Caco-2 (cell line): Measurements from ENCODE around the gene HHLA2. TPM values are rescaled to one million over a fixed set of nuclear protein-coding genes. Genes with fewer than 3 reads are reported as not detected.
"Not testable (repeated sequence)": the region's sequence is repeated elsewhere in the genome, so short reads cannot be mapped to it uniquely, and the experiment has no call there.

Source experiments
- BruUV-seq: library from RNA; stranded (reverse); fragments of 400-500 nt; replicated peaks from 2 replicates; lab custom pipeline; 2021; lab: Mats Ljungman, UMichigan
- CTCF ChIA-PET: fragments of 300-600 bp; sonication (Branson Sonifier 250); formaldehyde crosslinking; loops from one replicate; lab custom pipeline; 2022; ENCODE audit warnings: antibody characterized with exemption; lab: Charles Lee
- POLR2A ChIA-PET: fragments of 300-600 bp; sonication (Branson Sonifier 250); formaldehyde crosslinking; loops from one replicate; lab custom pipeline; 2022; ENCODE audit warnings: antibody characterized with exemption; lab: Charles Lee
- DNase-seq, 2 experiments: peaks; one replicate each; pipeline versions ENCODE4 v3.0.0 to v3.0.0-alpha.2; 2020 to 2022
- H3K27me3 ChIP-seq: replicated peaks from 2 replicates; pipeline ENCODE4 v1.6.0; 2011; ENCODE audit warnings: low read length; ENCODE audit not compliant: control insufficient read depth, insufficient read depth
- H3K36me3 ChIP-seq: 2 replicates; pipeline ENCODE4 v1.5.1; 2011; ENCODE audit warnings: low read length; ENCODE audit not compliant: control insufficient read depth, insufficient read depth
- H3K4me1 ChIP-seq: fragments of 250-450 bp; sonication (Bioruptor Pico); 2 replicates; pipeline ENCODE4 v1.5.1; 2020; ENCODE audit warnings: mild to moderate bottlenecking
- H3K4me3 ChIP-seq: 2 replicates; pipeline ENCODE4 v1.5.1; 2011; ENCODE audit warnings: low read depth, mild to moderate bottlenecking, control low read depth, low read length
- H3K9me3 ChIP-seq: fragments of 250-450 bp; sonication (Bioruptor Pico); 2 replicates; pipeline ENCODE4 v1.5.1; 2020; ENCODE audit warnings: mild to moderate bottlenecking, moderate library complexity
- H3K27ac Mint-ChIP-seq: one replicate; pipeline ENCODE4 v1.8.0; 2022; ENCODE audit warnings: mixed read lengths; ENCODE audit not compliant: unreplicated experiment
- H3K27me3 Mint-ChIP-seq: one replicate; pipeline ENCODE4 v1.8.0; 2022; ENCODE audit warnings: mixed read lengths; ENCODE audit not compliant: insufficient read depth, unreplicated experiment
- H3K36me3 Mint-ChIP-seq: one replicate; pipeline ENCODE4 v1.8.0; 2022; ENCODE audit warnings: mild to moderate bottlenecking, mixed read lengths; ENCODE audit not compliant: insufficient read depth, unreplicated experiment
- H3K4me1 Mint-ChIP-seq: one replicate; pipeline ENCODE4 v1.8.0; 2022; ENCODE audit warnings: low read depth, mixed read lengths; ENCODE audit not compliant: unreplicated experiment
- H3K4me3 Mint-ChIP-seq: one replicate; pipeline ENCODE4 v1.8.0; 2022; ENCODE audit warnings: mild to moderate bottlenecking, moderate library complexity, mixed read lengths; ENCODE audit not compliant: unreplicated experiment
- H3K9me3 Mint-ChIP-seq: one replicate; pipeline ENCODE4 v1.8.0; 2022; ENCODE audit warnings: mixed read lengths; ENCODE audit not compliant: unreplicated experiment
- CTCF ChIP-seq, 2 experiments: fragments of 200-600 bp in 1 of 2; IDR thresholded peaks; 1 replicate in 1 of 2; 2 replicates in 1 of 2; pipeline versions ENCODE4 v1.5.1 to v1.8.0; 2011 to 2022; ENCODE audit warnings: antibody characterized with exemption in 1 of 2, control low read depth in 1 of 2, inconsistent platforms in 1 of 2, low read depth in 1 of 2, low read length in 1 of 2, mild to moderate bottlenecking in 1 of 2, moderate library complexity in 1 of 2; ENCODE audit not compliant: insufficient read depth in 1 of 2, severe bottlenecking in 1 of 2, unreplicated experiment in 1 of 2
- intact Hi-C: fragments of 100-400 bp; cut with micrococcal nuclease; formaldehyde crosslinking; loops from one replicate; pipeline ENCODE4 v1.10.0; 2022; ENCODE audit not compliant: unreplicated experiment
- total RNA-seq: library from RNA; stranded (reverse); gene quantifications from 2 replicates; pipeline ENCODE4 v1.2.3, GENCODE V29; 2022

The HHLA2 gene
- total RNA-seq, 1 experiment from 2014 or later, result 0.50 TPM

DNA sequence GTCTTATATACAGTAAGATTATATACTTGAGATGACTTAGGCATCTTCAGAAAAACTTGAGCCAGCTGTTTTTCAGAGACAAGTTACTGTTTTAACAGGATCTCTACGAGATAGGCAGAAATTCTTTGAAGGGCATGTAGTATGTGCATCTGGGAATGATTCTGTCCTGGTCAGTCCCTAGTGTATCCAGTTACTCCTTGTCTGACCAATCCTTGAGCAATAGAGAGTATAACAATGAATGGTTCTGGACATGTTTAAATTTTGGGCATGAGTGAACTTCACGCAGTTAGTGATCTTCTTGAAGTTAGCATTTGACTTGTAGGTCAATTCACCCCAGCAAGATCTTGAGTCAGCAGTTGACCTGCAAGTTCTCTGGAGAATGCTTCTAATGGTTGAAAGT lies 24.7 kb upstream of the HHLA2 start:
- Mint-ChIP-seq H3K4me3 (no peak overlapping the region), H3K9me3 (peaks cover 23% of the 10 kb centered on the region), H3K27ac (no peak overlapping the region), H3K4me1 (peaks cover 7% of the 10 kb centered on the region), H3K36me3 (no peaks in the 10 kb centered on the region), H3K27me3 (no peaks in the 10 kb centered on the region)
- no peak for TF ChIP-seq CTCF (IDR thresholded peaks at IDR 0.05; ENCODE audit: insufficient read depth in 1 of 2, low read depth in 1 of 2, low read length in 1 of 2, severe bottlenecking in 1 of 2, unreplicated experiment in 1 of 2)
- Histone ChIP-seq H3K27me3 (no peaks in the 10 kb centered on the region), H3K4me3 (no peak overlapping the region), H3K36me3 (no peaks in the 10 kb centered on the region), H3K4me1 (no peaks in the 10 kb centered on the region), H3K9me3 (no peaks in the 10 kb centered on the region)
- POLR2A ChIA-PET, result no interaction called here
- CTCF ChIA-PET, result no interaction called here
- intact Hi-C loops, result no loop called here
- no TSS peak for BruUV-seq
- no peak for DNase-seq

DNA sequence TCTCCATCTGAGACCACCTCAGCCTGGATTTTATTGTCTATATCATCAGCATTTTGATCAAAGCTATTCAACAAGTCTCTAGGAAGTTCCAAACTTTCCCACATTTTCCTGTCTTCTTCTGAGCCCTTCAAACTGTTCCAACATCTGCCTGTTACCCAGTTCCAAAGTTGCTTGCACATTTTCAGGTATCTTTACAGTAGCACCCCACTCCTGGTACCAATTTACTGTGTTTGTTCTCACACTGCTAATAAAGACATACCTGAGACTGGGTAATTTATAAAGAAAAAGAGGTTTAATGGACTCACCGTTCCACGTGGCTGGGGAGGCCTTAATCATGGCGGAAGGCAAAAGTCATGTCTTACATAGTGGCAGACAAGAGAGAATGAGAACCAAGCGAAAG lies 17.3 kb upstream of the HHLA2 start:
- H3K27me3 ChIP-seq, H3K4me3 Mint-ChIP-seq, H3K4me1 ChIP-seq, H3K36me3 Mint-ChIP-seq, H3K27ac Mint-ChIP-seq, POLR2A ChIA-PET, DNase-seq, H3K27me3 Mint-ChIP-seq, H3K4me3 ChIP-seq, CTCF ChIA-PET, intact Hi-C loops, H3K36me3 ChIP-seq, BruUV-seq: not testable (repeated sequence)
- Mint-ChIP-seq H3K4me1 (peaks cover 12% of the 10 kb centered on the region), H3K9me3 (peaks cover 17% of the 10 kb centered on the region)
- peaks cover 10% of the 10 kb centered on the region; the same call in 1 of the 2 replicates for H3K9me3 ChIP-seq

GRCh38 chr3:108280476-108280875 lies 15.9 kb upstream of the HHLA2 start:
- ChIA-PET POLR2A (no interaction called here), CTCF (no interaction called here)
- Mint-ChIP-seq H3K9me3 (peaks cover 17% of the 10 kb centered on the region), H3K4me3 (no peak overlapping the region), H3K27ac (no peak overlapping the region), H3K27me3 (no peaks in the 10 kb centered on the region), H3K36me3 (no peaks in the 10 kb centered on the region), H3K4me1 (peaks cover 12% of the 10 kb centered on the region)
- Histone ChIP-seq H3K36me3 (no peaks in the 10 kb centered on the region), H3K4me3 (no peak overlapping the region), H3K4me1 (0 out of 2 replicates have a peak, but pooled peaks cover 6% of the 10 kb centered on the region), H3K27me3 (no peaks in the 10 kb centered on the region), H3K9me3 (peaks cover 10% of the 10 kb centered on the region; the same call in 1 of the 2 replicates)
- DNase-seq, result no peak
- no peak for TF ChIP-seq CTCF (IDR thresholded peaks at IDR 0.05; ENCODE audit: insufficient read depth in 1 of 2, low read depth in 1 of 2, low read length in 1 of 2, severe bottlenecking in 1 of 2, unreplicated experiment in 1 of 2)
- BruUV-seq, result no TSS peak
- intact Hi-C loops, result no loop called here
